NCI-H226 (cell line): ENCODE measurements around the gene BMAL2.

Experiments
- DNase-seq: peaks from one replicate; pipeline ENCODE4 v3.0.0-alpha.2; 2015

Gene BMAL2

GRCh38 chr12:27359578-27360340 is 27.1 kb downstream of the BMAL2 start:
- no peak for DNase-seq

DNA sequence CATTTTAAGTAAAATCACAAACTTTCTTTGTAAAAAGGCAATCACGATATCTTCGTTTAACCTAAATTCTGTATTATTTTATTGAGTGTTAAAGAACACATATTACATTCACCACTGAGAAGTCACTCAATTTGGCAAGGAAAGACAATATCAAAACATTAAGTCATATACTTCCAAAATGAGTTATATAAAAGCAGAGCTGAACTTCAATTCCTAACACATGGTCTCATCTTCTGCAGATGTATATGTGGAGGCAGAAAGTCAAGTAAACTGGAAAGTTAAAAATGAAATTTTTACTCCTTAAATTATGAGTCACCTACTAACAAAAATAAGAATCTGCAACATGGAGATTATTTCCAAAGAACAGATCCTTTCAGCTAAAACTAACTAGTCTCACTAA is 28.7 kb downstream of the BMAL2 start:
- no peak for DNase-seq

DNA sequence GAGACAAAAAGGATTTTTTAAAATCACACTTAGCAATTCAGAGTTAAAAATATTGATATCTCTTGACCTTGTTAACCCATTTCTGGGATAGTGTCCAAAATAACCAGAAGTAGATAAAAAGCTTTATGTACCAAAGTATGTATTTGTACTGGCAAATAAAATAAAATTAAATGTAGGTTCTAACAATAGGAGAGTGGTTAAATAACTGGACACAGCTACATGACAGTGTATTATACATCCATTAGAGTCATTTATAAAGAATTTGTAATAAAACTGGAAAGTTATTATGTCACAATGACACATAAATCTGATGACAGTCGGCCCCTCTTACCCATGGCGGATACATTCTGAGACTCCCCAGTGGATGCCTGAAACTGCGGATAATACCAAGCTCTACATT is 34.0 kb downstream of the BMAL2 start:
- DNase-seq: no peak

DNA sequence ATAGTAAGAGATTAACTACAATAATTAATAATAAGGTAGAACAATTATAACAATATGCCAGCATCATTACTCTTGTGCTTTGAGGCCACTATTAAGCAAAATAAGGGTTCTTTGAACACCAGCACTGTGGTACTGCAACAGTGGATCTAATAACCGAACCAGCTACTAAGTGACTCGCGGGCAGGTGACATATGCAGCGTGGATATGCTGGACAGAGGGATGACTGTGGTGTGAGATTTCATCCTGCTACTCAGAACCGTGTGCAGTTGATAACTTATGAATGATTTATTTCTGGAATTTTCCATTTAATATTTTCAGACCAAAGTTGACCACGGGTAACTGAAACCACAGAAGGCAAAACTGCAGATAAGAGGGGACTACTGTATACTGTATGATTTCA is 34.4 kb downstream of the BMAL2 start:
- DNase-seq: peak; percentile 47

DNA sequence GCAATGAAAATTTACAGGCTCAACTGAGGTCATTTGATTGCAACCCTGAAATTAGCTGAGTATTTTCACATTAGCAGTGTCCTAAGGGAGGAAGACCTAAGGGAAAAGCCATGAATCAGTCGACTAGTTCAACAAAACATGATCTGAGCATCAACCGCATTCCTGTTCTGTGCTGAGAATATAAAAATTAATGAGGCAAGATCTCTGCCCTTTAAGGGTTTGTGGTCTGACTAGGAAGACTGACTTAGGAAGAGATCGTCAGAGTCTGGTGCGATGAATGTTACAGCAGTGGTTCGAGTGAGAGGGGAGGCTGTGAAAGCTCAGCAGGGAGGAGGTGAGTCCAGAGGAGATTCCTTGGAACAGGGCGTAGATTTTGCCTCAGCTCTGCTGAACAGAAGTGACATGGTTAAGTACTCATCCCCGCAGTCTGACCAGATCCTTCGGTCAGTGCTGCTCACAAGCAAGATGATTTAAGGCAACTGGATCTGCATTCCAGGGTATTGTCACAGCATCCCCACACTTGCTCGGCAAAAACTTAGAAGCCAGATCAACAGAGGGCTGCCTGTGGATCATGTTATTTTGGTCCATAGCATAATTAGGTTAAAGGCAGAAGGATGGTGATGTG is 49.6 kb downstream of the BMAL2 start:
- no peak for DNase-seq
